HK-2 (cell line): ENCODE measurements around the gene NYAP1.
"Not testable (repeated sequence)": the region's sequence is repeated elsewhere in the genome, so short reads cannot be mapped to it uniquely, and the experiment has no call there.

Experiments used
- DNase-seq: peaks from one replicate; pipeline ENCODE4 v3.0.0-alpha.2; 2018; ENCODE audit not compliant: unreplicated experiment

Gene NYAP1

GRCh38 chr7:100483090-100483721 is 521 bp upstream of the NYAP1 start:
- peak; percentile 67 for DNase-seq

- DNase-seq: no peak
Observed at GRCh38 chr7:100484673-100485045, 932 bp downstream of the NYAP1 start.

- DNase-seq: no peak
Observed at GRCh38 chr7:100485471-100485876, 1.7 kb downstream of the NYAP1 start.

GRCh38 chr7:100486111-100486636 is 2.4 kb downstream of the NYAP1 start:
- DNase-seq: no peak

GRCh38 chr7:100486753-100487446 is 3.2 kb downstream of the NYAP1 start:
- DNase-seq: no peak

- DNase-seq: no peak
Observed at GRCh38 chr7:100488333-100489095, 4.8 kb downstream of the NYAP1 start.

GRCh38 chr7:100489121-100489520 is 5.4 kb downstream of the NYAP1 start:
- DNase-seq: no peak

GRCh38 chr7:100489824-100490223 is 6.1 kb downstream of the NYAP1 start:
- peak; percentile 45 for DNase-seq

GRCh38 chr7:100490483-100491191 is 6.9 kb downstream of the NYAP1 start:
- DNase-seq: no peak

- DNase-seq: no peak
Observed at GRCh38 chr7:100491192-100491578, 7.5 kb downstream of the NYAP1 start.

GRCh38 chr7:100492738-100493475 is 9.2 kb downstream of the NYAP1 start:
- no peak for DNase-seq

GRCh38 chr7:100493476-100494264 is 9.9 kb downstream of the NYAP1 start:
- peak; percentile 58 for DNase-seq

- no peak for DNase-seq
Observed at GRCh38 chr7:100496509-100496908, 12.8 kb downstream of the NYAP1 start.

- not testable (repeated sequence) for DNase-seq
Observed at GRCh38 chr7:100500743-100501142, 17.0 kb downstream of the NYAP1 start.

GRCh38 chr7:100504031-100504430 is 20.3 kb downstream of the NYAP1 start:
- not testable (repeated sequence) for DNase-seq

- no peak for DNase-seq
Observed at GRCh38 chr7:100504887-100505611, 21.3 kb downstream of the NYAP1 start.

- no peak for DNase-seq
Observed at GRCh38 chr7:100506356-100506923, 22.7 kb downstream of the NYAP1 start.

- no peak for DNase-seq
Observed at GRCh38 chr7:100509231-100509630, 25.5 kb downstream of the NYAP1 start.

- DNase-seq: no peak
Observed at GRCh38 chr7:100510437-100511239, 26.9 kb downstream of the NYAP1 start.
